PC-3 (cell line): ENCODE data around the gene PTPN14. TPM values are rescaled to one million over a fixed set of nuclear protein-coding genes. Genes with fewer than 3 reads are reported as not detected.
A peak's percentile ranks its signal among the peaks of the same experiment; 100 is the strongest.

Experiments used
- ATAC-seq: fragments of 200-7000 bp; cut with Tn5 transposase; 2 replicates; pipeline ENCODE4 v1.9.1; 2020; ENCODE audit warnings: mild to moderate bottlenecking, moderate library complexity
- BruUV-seq: library from RNA; stranded (reverse); fragments of 400-500 nt; replicated peaks from 2 replicates; lab custom pipeline; 2021; lab: Mats Ljungman, UMichigan
- CTCF ChIA-PET: fragments of 300-600 bp; sonication (Branson Sonifier 250); formaldehyde crosslinking; loops from one replicate; lab custom pipeline; 2022; ENCODE audit warnings: antibody characterized with exemption; lab: Charles Lee
- POLR2A ChIA-PET: fragments of 300-600 bp; sonication (Branson Sonifier 250); formaldehyde crosslinking; loops from one replicate; lab custom pipeline; 2022; ENCODE audit warnings: antibody characterized with exemption; ENCODE audit not compliant: unreplicated experiment; lab: Charles Lee
- DNase-seq: peaks from one replicate; pipeline ENCODE4 v3.0.0-alpha.2; 2015
- H2AFZ ChIP-seq: fragments of 300-600 bp; sonication (generic); 2 replicates; pipeline ENCODE4 v1.6.0; 2016; ENCODE audit warnings: antibody characterized with exemption, low read length
- H3F3A ChIP-seq: fragments of 300-600 bp; sonication (generic); one replicate; pipeline ENCODE4 v1.6.0; 2017; ENCODE audit warnings: antibody characterized with exemption, low read length, control low read depth, mild to moderate bottlenecking; ENCODE audit not compliant: unreplicated experiment
- H3K27ac ChIP-seq: fragments of 300-600 bp; sonication (generic); 2 replicates; pipeline ENCODE4 v1.5.1; 2016; ENCODE audit warnings: mild to moderate bottlenecking, low read length
- H3K27me3 ChIP-seq: fragments of 300-600 bp; sonication (generic); 2 replicates; pipeline ENCODE4 v1.6.1; 2016; ENCODE audit warnings: low read length, mixed read lengths
- H3K36me3 ChIP-seq: fragments of 300-600 bp; sonication (generic); 2 replicates; pipeline ENCODE4 v1.6.1; 2016; ENCODE audit warnings: low read depth, mixed run types, low read length, mixed read lengths
- H3K4me1 ChIP-seq: fragments of 300-600 bp; sonication (generic); 2 replicates; pipeline ENCODE4 v1.5.1; 2016; ENCODE audit warnings: low read length; ENCODE audit not compliant: insufficient read depth
- H3K4me2 ChIP-seq: fragments of 300-600 bp; sonication (generic); 2 replicates; pipeline ENCODE4 v1.6.0; 2016; ENCODE audit warnings: low read length
- H3K4me3 ChIP-seq: fragments of 300-600 bp; sonication (generic); 2 replicates; pipeline ENCODE4 v1.5.1; 2016; ENCODE audit warnings: mild to moderate bottlenecking, low read length, mixed read lengths
- H3K79me2 ChIP-seq: fragments of 300-600 bp; sonication (generic); 2 replicates; pipeline ENCODE4 v1.6.1; 2017; ENCODE audit warnings: low read length, mixed read lengths
- H3K9ac ChIP-seq: fragments of 300-600 bp; sonication (generic); 2 replicates; pipeline ENCODE4 v1.6.0; 2016; ENCODE audit warnings: mild to moderate bottlenecking, low read length
- H3K9me2 ChIP-seq: fragments of 300-600 bp; sonication (generic); replicated peaks from 2 replicates; pipeline ENCODE4 v1.6.1; 2016; ENCODE audit warnings: mixed run types, low read length, mixed read lengths
- H3K9me3 ChIP-seq: fragments of 300-600 bp; sonication (generic); 2 replicates; pipeline ENCODE4 v1.6.1; 2016; ENCODE audit warnings: low read length, mixed read lengths
- H4K20me1 ChIP-seq: fragments of 300-600 bp; sonication (generic); 2 replicates; pipeline ENCODE4 v1.6.1; 2016; ENCODE audit warnings: low read length, mixed read lengths
- CTCF ChIP-seq: fragments of 300-600 bp; sonication (generic); conservative IDR thresholded peaks from 2 replicates; pipeline ENCODE4 v1.5.1; 2017; ENCODE audit warnings: antibody characterized with exemption, low read depth, mild to moderate bottlenecking, low read length
- EZH2 ChIP-seq: fragments of 300-600 bp; sonication (generic); IDR thresholded peaks from one replicate; pipeline ENCODE4 v1.6.1; 2017; ENCODE audit warnings: antibody characterized with exemption, mild to moderate bottlenecking, low read length; ENCODE audit not compliant: unreplicated experiment
- EZH2phosphoT487 ChIP-seq: fragments of 300-600 bp; sonication (generic); IDR thresholded peaks from 2 replicates; pipeline ENCODE4 v1.6.1; 2018; ENCODE audit warnings: mild to moderate bottlenecking, antibody characterized with exemption, low read length, borderline replicate concordance
- intact Hi-C: fragments of 100-400 bp; cut with micrococcal nuclease; formaldehyde crosslinking; loops from 2 replicates; pipeline ENCODE4 v1.9.0; 2023
- total RNA-seq: library from RNA; depleted of rRNA; stranded (reverse); fragments of >200 nt; gene quantifications from 2 replicates; pipeline ENCODE4 v1.2.3, GENCODE V29; 2014

The PTPN14 gene
- total RNA-seq, 1 experiment from 2014 or later, result 12.6 TPM

GRCh38 chr1:214553142-214553710 is 1.8 kb upstream of the PTPN14 start:
- intact Hi-C loops, result loop anchor here (5.0 kb wide), 1 partner anchor 221 kb away; no protein-coding TSS in a partner anchor
- Histone ChIP-seq H2AFZ (no peak overlapping the region), H3K4me3 (no peak overlapping the region), H3K27ac (no peak overlapping the region), H4K20me1 (peaks cover 17% of the 10 kb centered on the region; the same call in 1 of the 2 replicates), H3K4me2 (no peak overlapping the region), H3K79me2 (peaks cover 32% of the 10 kb centered on the region), H3K36me3 (no peaks in the 10 kb centered on the region), H3K4me1 (peaks cover 29% of the 10 kb centered on the region), H3K27me3 (no peaks in the 10 kb centered on the region), H3K9ac (no peak overlapping the region), H3K9me3 (no peaks in the 10 kb centered on the region), H3K9me2 (no peaks in the 10 kb centered on the region), H3F3A (no peaks in the 10 kb centered on the region)
- TF ChIP-seq EZH2, result no peak
- no peak for TF ChIP-seq CTCF
- ChIA-PET CTCF (no interaction called here), POLR2A (no interaction called here)
- ATAC-seq (no peak), DNase-seq (no peak)
- BruUV-seq, result no TSS peak

GRCh38 chr1:214552174-214552608 is 789 bp upstream of the PTPN14 start:
- BruUV-seq, result TSS peak; percentile 71
- H3K36me3 ChIP-seq, result no peaks in the 10 kb centered on the region
- peak overlapping the region; percentile 95 for H3K27ac ChIP-seq
- H3K79me2 ChIP-seq, result peaks cover 42% of the 10 kb centered on the region
- peak overlapping the region; percentile 89 for H3K9ac ChIP-seq
- no peaks in the 10 kb centered on the region for H3K9me3 ChIP-seq
- H4K20me1 ChIP-seq, result peaks cover 27% of the 10 kb centered on the region; the same call in 1 of the 2 replicates
- H3K9me2 ChIP-seq, result no peaks in the 10 kb centered on the region
- peaks cover 33% of the 10 kb centered on the region for H3K4me1 ChIP-seq
- no peak for TF ChIP-seq CTCF
- no peak for TF ChIP-seq EZH2
- TF ChIP-seq EZH2phosphoT487, result no peak
- DNase-seq (peak; percentile 98), ATAC-seq (peak; percentile 54)
- intact Hi-C loops, result loop anchor here (1.0 to 5.0 kb wide), 4 partner anchors 14 to 220 kb away; no protein-coding TSS in a partner anchor
- H3K4me3 ChIP-seq, result peak overlapping the region; percentile 88
- ChIA-PET CTCF (interaction anchor here (0.5 to 1.6 kb wide), 4 partner anchors 29 to 338 kb away, joined by 3 to 11 read pairs (median 6); no protein-coding TSS in a partner anchor), POLR2A (interaction anchor here (0.6 to 1.6 kb wide), 15 partner anchors 9 to 913 kb away, joined by 4 to 25 read pairs (median 7); partner anchors contain the start of gene SMYD2)
- H3K4me2 ChIP-seq, result peak overlapping the region; percentile 97
- no peaks in the 10 kb centered on the region for H3K27me3 ChIP-seq
- H3F3A ChIP-seq, result no peaks in the 10 kb centered on the region
- peak overlapping the region; percentile 94 for H2AFZ ChIP-seq
